ENCODE results near the gene GNG3.

The GNG3 gene

GRCh38 chr11:62669420-62670161 is 37.9 kb upstream of the GNG3 start:
- Histone ChIP-seq H3K4me3 (ENCODE audit: low read depth in 1 of 2, low read length in 2 of 2) (no peak overlapping the region), H3K4me2 (ENCODE audit: insufficient read depth, low read length) (peak overlapping the region; percentile 82; the same call in 1 of the 2 replicates), H2AFZ (ENCODE audit: low read depth, low read length) (no peak overlapping the region), H3K27me3 (ENCODE audit: insufficient read depth, low read length, poor library complexity) (no peaks in the 10 kb centered on the region), H3K36me3 (ENCODE audit: insufficient read depth, low read length) (peaks cover 44% of the 10 kb centered on the region), H3K79me2 (ENCODE audit: insufficient read depth, low read length) (peaks cover 84% of the 10 kb centered on the region), H3K9ac (ENCODE audit: low read depth, low read length) (peak overlapping the region; percentile 13; the same call in 1 of the 2 replicates), H3K4me1 (ENCODE audit: insufficient read depth, low read length) (peaks cover 68% of the 10 kb centered on the region), H4K20me1 (ENCODE audit: insufficient read depth, low read length) (peaks cover 10% of the 10 kb centered on the region), H3K9me3 (ENCODE audit: insufficient read depth, low read length, severe bottlenecking) (no peaks in the 10 kb centered on the region), H3K27ac (ENCODE audit: low read length) (peak overlapping the region; percentile 38)
- ATAC-seq (ENCODE audit: insufficient read depth, low read depth), result no peak
- DNase-seq, result no peak
- TF ChIP-seq EZH2 (IDR thresholded peaks at IDR 0.05; ENCODE audit: borderline replicate concordance, low read depth, low read length, severe bottlenecking) (no peak), CTCF (IDR thresholded peaks at IDR 0.05; ENCODE audit: borderline replicate concordance, extremely low read depth, low read length, poor library complexity, severe bottlenecking) (no peak)

- TF ChIP-seq EZH2 (IDR thresholded peaks at IDR 0.05; ENCODE audit: borderline replicate concordance, low read depth, low read length, severe bottlenecking), result no peak
- Histone ChIP-seq H3K36me3 (ENCODE audit: insufficient read depth, low read length) (peaks cover 47% of the 10 kb centered on the region), H3K27ac (ENCODE audit: low read length) (peak overlapping the region; percentile 94), H3K4me3 (ENCODE audit: low read depth in 1 of 2, low read length in 2 of 2) (peak overlapping the region; percentile 77 to 91), H3K9ac (ENCODE audit: low read depth, low read length) (peak overlapping the region; percentile 90), H3K4me2 (ENCODE audit: insufficient read depth, low read length) (peak overlapping the region; percentile 82), H2AFZ (ENCODE audit: low read depth, low read length) (peak overlapping the region; percentile 81), H3K27me3 (ENCODE audit: insufficient read depth, low read length, poor library complexity) (no peaks in the 10 kb centered on the region), H3K4me1 (ENCODE audit: insufficient read depth, low read length) (peaks cover 59% of the 10 kb centered on the region), H3K79me2 (ENCODE audit: insufficient read depth, low read length) (peaks cover 78% of the 10 kb centered on the region), H3K9me3 (ENCODE audit: insufficient read depth, low read length, severe bottlenecking) (no peaks in the 10 kb centered on the region), H4K20me1 (ENCODE audit: insufficient read depth, low read length) (peaks cover 8% of the 10 kb centered on the region)
- ATAC-seq (ENCODE audit: insufficient read depth, low read depth) (peak; percentile 23), DNase-seq (no peak)
Measured at GRCh38 chr11:62671236-62671607, 36.3 kb upstream of the GNG3 start.

GRCh38 chr11:62671608-62672389 is 35.7 kb upstream of the GNG3 start, which contains the start of the genes LBHD1 and UQCC3:
TSS of gene LBHD1 (minus strand) at chr11:62672267. CDS start at chr11:62670031, 2,236 bp downstream.
TSS of gene UQCC3 (plus strand) at chr11:62671673. CDS start at chr11:62671746, 73 bp downstream.
- no peaks in the 10 kb centered on the region for H3K27me3 ChIP-seq (ENCODE audit: insufficient read depth, low read length, poor library complexity)
- peak within 1 kb of the TSS; percentile 82 for H3K4me2 ChIP-seq (ENCODE audit: insufficient read depth, low read length)
- H3K4me3 ChIP-seq (ENCODE audit: low read depth in 1 of 2, low read length in 2 of 2), result peak within 1 kb of the TSS; percentile 77 to 91
- H3K79me2 ChIP-seq (ENCODE audit: insufficient read depth, low read length), result peaks cover 78% of the 10 kb centered on the region
- peaks cover 47% of the 10 kb centered on the region for H3K36me3 ChIP-seq (ENCODE audit: insufficient read depth, low read length)
- TF ChIP-seq CTCF (IDR thresholded peaks at IDR 0.05; ENCODE audit: borderline replicate concordance, extremely low read depth, low read length, poor library complexity, severe bottlenecking) (no peak), EZH2 (IDR thresholded peaks at IDR 0.05; ENCODE audit: borderline replicate concordance, low read depth, low read length, severe bottlenecking) (no peak)
- H3K9me3 ChIP-seq (ENCODE audit: insufficient read depth, low read length, severe bottlenecking), result no peaks in the 10 kb centered on the region
- peaks cover 4% of the 10 kb centered on the region; the same call in 1 of the 2 replicates for H4K20me1 ChIP-seq (ENCODE audit: insufficient read depth, low read length)
- ATAC-seq (ENCODE audit: insufficient read depth, low read depth), result peak; percentile 88
- peak within 1 kb of the TSS; percentile 94 for H3K27ac ChIP-seq (ENCODE audit: low read length)
- peaks cover 59% of the 10 kb centered on the region for H3K4me1 ChIP-seq (ENCODE audit: insufficient read depth, low read length)
- H3K9ac ChIP-seq (ENCODE audit: low read depth, low read length), result peak within 1 kb of the TSS; percentile 90
- peak within 1 kb of the TSS; percentile 81 for H2AFZ ChIP-seq (ENCODE audit: low read depth, low read length)
- DNase-seq, result peak; percentile 85
